ENCODE results near the gene RYR3. TPM values are rescaled to one million over a fixed set of nuclear protein-coding genes. Genes with fewer than 3 reads are reported as not detected.

The RYR3 gene
- polyA plus RNA-seq, 1 donor (not counting 4 experiments of a cell fraction or from before 2014, with no cell fraction given), result 0.04 TPM

- no peaks in the 10 kb centered on the region for H3K27me3 ChIP-seq (ENCODE audit: control insufficient read depth, extremely low read depth, insufficient read depth, low read length)
- no peak overlapping the region for H3K4me2 ChIP-seq (ENCODE audit: control insufficient read depth, extremely low read depth, insufficient read depth, low read depth, low read length)
- no peak overlapping the region for H2AFZ ChIP-seq (ENCODE audit: control insufficient read depth, low read length)
- H3K36me3 ChIP-seq (ENCODE audit: control insufficient read depth in 2 of 2, extremely low read depth in 1 of 2, insufficient read depth in 2 of 2, low read length in 2 of 2), result no peaks in the 10 kb centered on the region
- no peak for TF ChIP-seq EZH2 (IDR thresholded peaks at IDR 0.05; ENCODE audit: low read length)
- dilution Hi-C loops (cut with MboI; ENCODE audit: extremely low pct_ligation_motif_present, low sequenced_read_pairs), result no loop called here
- H3K27ac ChIP-seq (ENCODE audit: control insufficient read depth, insufficient read depth, low read length), result no peak overlapping the region
- H3K9me3 ChIP-seq (ENCODE audit: control insufficient read depth, low read depth, low read length), result no peaks in the 10 kb centered on the region
- no peaks in the 10 kb centered on the region for H4K20me1 ChIP-seq (ENCODE audit: control insufficient read depth, extremely low read depth, insufficient read depth, low read length)
- H3K9ac ChIP-seq (ENCODE audit: control insufficient read depth, extremely low read depth, insufficient read depth, low read length), result no peak overlapping the region
- no peaks in the 10 kb centered on the region for H3K79me2 ChIP-seq (ENCODE audit: control insufficient read depth, insufficient read depth, low read length)
- no peak for DNase-seq (ENCODE audit: low read depth, low spot score)
- no peaks in the 10 kb centered on the region for H3K4me1 ChIP-seq (ENCODE audit: control insufficient read depth, extremely low read depth, insufficient read depth, low read length)
- no peak overlapping the region for H3K4me3 ChIP-seq (ENCODE audit: control insufficient read depth in 2 of 3, extremely low read depth in 1 of 3, insufficient read depth in 2 of 3, low read depth in 1 of 3, low read length in 3 of 3)
- no peaks in the 10 kb centered on the region for H3K9me1 ChIP-seq (ENCODE audit: control insufficient read depth, extremely low read depth, insufficient read depth, low read length)
- no peak for FAIRE-seq
Observed at GRCh38 chr15:33795070-33795469, 484.3 kb downstream of the RYR3 start.

- no peaks in the 10 kb centered on the region for H3K9me3 ChIP-seq (ENCODE audit: control insufficient read depth, low read depth, low read length)
Observed at GRCh38 chr15:33797651-33798050, 486.9 kb downstream of the RYR3 start.

More at GRCh38 chr15:33797651-33798050, 486.9 kb downstream of the RYR3 start:
- no peak overlapping the region for H3K27ac ChIP-seq (ENCODE audit: control insufficient read depth, insufficient read depth, low read length)
- H3K27me3 ChIP-seq (ENCODE audit: control insufficient read depth, extremely low read depth, insufficient read depth, low read length), result no peaks in the 10 kb centered on the region
- TF ChIP-seq CTCF (optimal IDR thresholded peaks at IDR 0.05 in 1 of 3, IDR thresholded peaks at IDR 0.05 in 1 of 3, conservative IDR thresholded peaks at IDR 0.05 in 1 of 3; ENCODE audit: extremely low read depth in 1 of 3, insufficient read depth in 2 of 3, low read length in 3 of 3) (no peak), EZH2 (IDR thresholded peaks at IDR 0.05; ENCODE audit: low read length) (no peak)
- H3K4me2 ChIP-seq (ENCODE audit: control insufficient read depth, extremely low read depth, insufficient read depth, low read depth, low read length), result no peak overlapping the region
- no peaks in the 10 kb centered on the region for H4K20me1 ChIP-seq (ENCODE audit: control insufficient read depth, extremely low read depth, insufficient read depth, low read length)
- H3K9ac ChIP-seq (ENCODE audit: control insufficient read depth, extremely low read depth, insufficient read depth, low read length), result no peak overlapping the region
- H3K9me1 ChIP-seq (ENCODE audit: control insufficient read depth, extremely low read depth, insufficient read depth, low read length), result no peaks in the 10 kb centered on the region
- no peaks in the 10 kb centered on the region for H3K4me1 ChIP-seq (ENCODE audit: control insufficient read depth, extremely low read depth, insufficient read depth, low read length)
- DNase-seq (ENCODE audit: low read depth, low spot score) (no peak), FAIRE-seq (no peak)
- H3K4me3 ChIP-seq (ENCODE audit: control insufficient read depth in 2 of 3, extremely low read depth in 1 of 3, insufficient read depth in 2 of 3, low read depth in 1 of 3, low read length in 3 of 3), result no peak overlapping the region
- H3K79me2 ChIP-seq (ENCODE audit: control insufficient read depth, insufficient read depth, low read length), result no peaks in the 10 kb centered on the region
- H2AFZ ChIP-seq (ENCODE audit: control insufficient read depth, low read length), result no peak overlapping the region
- no peaks in the 10 kb centered on the region for H3K36me3 ChIP-seq (ENCODE audit: control insufficient read depth in 2 of 2, extremely low read depth in 1 of 2, insufficient read depth in 2 of 2, low read length in 2 of 2)
- dilution Hi-C loops (cut with MboI; ENCODE audit: extremely low pct_ligation_motif_present, low sequenced_read_pairs), result no loop called here
